Lung (tissue), 12 donors: Measurements from ENCODE around the gene LYZ. TPM values are rescaled to one million over a fixed set of nuclear protein-coding genes. Genes with fewer than 3 reads are reported as not detected.

Source experiments
- ATAC-seq: fragments of 200-7000 bp; cut with Tn5 transposase; one replicate; pipeline ENCODE4 v1.9.1; 2020; ENCODE audit warnings: moderate number of reproducible peaks; ENCODE audit not compliant: insufficient read depth, low FRiP score
- DNase-seq, 3 donors: peaks; one replicate each; pipeline ENCODE4 v3.0.0-alpha.2; 2013 to 2017
- H3K27ac ChIP-seq, 2 donors: one replicate each; pipeline ENCODE4 v1.5.1; 2013; ENCODE audit warnings: mild to moderate bottlenecking in 2 of 2, moderate library complexity in 2 of 2, control low read depth in 1 of 2, inconsistent platforms in 1 of 2, low read depth in 1 of 2, low read length in 1 of 2
- H3K27me3 ChIP-seq, 3 donors: one replicate each; pipeline ENCODE4 v1.5.1; 2013; ENCODE audit warnings: low read length in 2 of 3; ENCODE audit not compliant: control insufficient read depth in 3 of 3, insufficient read depth in 3 of 3
- H3K36me3 ChIP-seq, 4 donors: one replicate each; pipeline ENCODE4 v1.5.1; 2013; ENCODE audit warnings: low read length in 4 of 4, mild to moderate bottlenecking in 1 of 4, moderate library complexity in 1 of 4; ENCODE audit not compliant: control insufficient read depth in 4 of 4, insufficient read depth in 4 of 4
- H3K4me1 ChIP-seq, 5 donors: one replicate each; pipeline ENCODE4 v1.5.1; 2013; ENCODE audit warnings: low read length in 5 of 5, mild to moderate bottlenecking in 2 of 5, moderate library complexity in 1 of 5; ENCODE audit not compliant: control insufficient read depth in 5 of 5, insufficient read depth in 5 of 5
- H3K4me3 ChIP-seq: one replicate; pipeline ENCODE4 v1.5.1; 2013; ENCODE audit warnings: mild to moderate bottlenecking, control low read depth, moderate library complexity
- H3K9ac ChIP-seq, 2 donors: one replicate each; pipeline ENCODE4 v1.5.1; 2013; ENCODE audit warnings: low read length in 2 of 2, control low read depth in 1 of 2; ENCODE audit not compliant: insufficient read depth in 1 of 2
- H3K9me3 ChIP-seq, 4 donors: one replicate each; pipeline ENCODE4 v1.5.1; 2013; ENCODE audit warnings: low read length in 3 of 4, mild to moderate bottlenecking in 1 of 4, moderate library complexity in 1 of 4; ENCODE audit not compliant: control insufficient read depth in 4 of 4, insufficient read depth in 3 of 4
- CTCF ChIP-seq: IDR thresholded peaks from 2 replicates; pipeline ENCODE4 v1.5.1; 2012; ENCODE audit warnings: mild to moderate bottlenecking; ENCODE audit errors: control extremely low read depth, extremely low read depth
- WGBS, 2 donors: extraction: QIAGEN DNeasy Blood & Tissue Kit; methylation state at CpG; one replicate each; pipeline ENCODE4 v1.1.7; 2013; 5-methylcytosine and 5-hydroxymethylcytosine counted together
- polyA plus RNA-seq, 2 donors: library from polyadenylated mRNA; stranded (reverse); fragments of 200-250 nt; gene quantifications; one replicate each; pipeline ENCODE4 v1.2.1, GENCODE V29; 2013
- total RNA-seq, 2 donors: library from RNA; depleted of rRNA in 1 of 2; stranded (reverse); fragments of >200 nt in 1 of 2; gene quantifications; one replicate each; pipeline ENCODE4 v1.2.1, GENCODE V29; 2014 to 2021
- donor health status: control.
- donor health status: control.
- donor health status: Bipolar disorder and iron deficiency.
- donor health status: healthy.
- donor health status: DM: yes; HTN: yes; CAD: no.

Gene LYZ
- total and polyA plus RNA-seq, 4 donors = 171 to 448 (median 182) TPM

- peaks cover 0 to 10% (median 0%) of the 10 kb centered on the region in 5 donors for H3K4me1 ChIP-seq
- H3K4me3 ChIP-seq = no peak overlapping the region
- DNase-seq = no peak
Measured at GRCh38 chr12:69331909-69332684, 16.1 kb upstream of the LYZ start.

GRCh38 chr12:69332815-69333358, 15.3 kb upstream of the LYZ start:
- no peak overlapping the region for H3K27ac ChIP-seq
- TF ChIP-seq CTCF = no peak
- no peaks in the 10 kb centered on the region for H3K36me3 ChIP-seq
- no peaks in the 10 kb centered on the region for H3K9me3 ChIP-seq
- ATAC-seq = no peak
- H3K9ac ChIP-seq = no peak overlapping the region
- peaks cover 0 to 10% (median 0%) of the 10 kb centered on the region in 5 donors for H3K4me1 ChIP-seq
- H3K4me3 ChIP-seq = no peak overlapping the region
- WGBS, 2 donors = 86% methylated on average over 6 of the region's 6 CpGs
- peaks cover 0 to 21% (median 6%) of the 10 kb centered on the region in 3 donors for H3K27me3 ChIP-seq
- DNase-seq = no peak

More at GRCh38 chr12:69331909-69332684, 16.1 kb upstream of the LYZ start:
- Histone ChIP-seq H3K9ac (no peak overlapping the region), H3K27ac (peak overlapping the region in 1 of 2 donors; percentile 30), H3K9me3 (no peaks in the 10 kb centered on the region), H3K36me3 (no peaks in the 10 kb centered on the region), H3K27me3 (peaks cover 0 to 21% (median 6%) of the 10 kb centered on the region in 3 donors)
- 38 to 54% methylated on average over 20 of the region's 20 CpGs for WGBS, 2 donors
- ATAC-seq = no peak
- no peak for TF ChIP-seq CTCF

GRCh38 chr12:69334158-69334557, 14.0 kb upstream of the LYZ start:
- Histone ChIP-seq H3K4me1 (peaks cover 0 to 10% (median 0%) of the 10 kb centered on the region in 5 donors), H3K27ac (no peak overlapping the region), H3K36me3 (no peaks in the 10 kb centered on the region), H3K4me3 (no peak overlapping the region), H3K9me3 (no peaks in the 10 kb centered on the region), H3K9ac (no peak overlapping the region), H3K27me3 (peaks cover 0 to 12% (median 6%) of the 10 kb centered on the region in 3 donors)
- ATAC-seq = no peak
- no peak for TF ChIP-seq CTCF
- DNase-seq = no peak
